HG02973 (cell line): ENCODE measurements around the gene CYP1A2.

Experiments
- ATAC-seq: cut with Tn5 transposase; IDR thresholded peaks from one replicate; pipeline ENCODE4 v1.9.1; 2021; ENCODE audit warnings: moderate library complexity; ENCODE audit not compliant: unreplicated experiment

CYP1A2 gene

DNA sequence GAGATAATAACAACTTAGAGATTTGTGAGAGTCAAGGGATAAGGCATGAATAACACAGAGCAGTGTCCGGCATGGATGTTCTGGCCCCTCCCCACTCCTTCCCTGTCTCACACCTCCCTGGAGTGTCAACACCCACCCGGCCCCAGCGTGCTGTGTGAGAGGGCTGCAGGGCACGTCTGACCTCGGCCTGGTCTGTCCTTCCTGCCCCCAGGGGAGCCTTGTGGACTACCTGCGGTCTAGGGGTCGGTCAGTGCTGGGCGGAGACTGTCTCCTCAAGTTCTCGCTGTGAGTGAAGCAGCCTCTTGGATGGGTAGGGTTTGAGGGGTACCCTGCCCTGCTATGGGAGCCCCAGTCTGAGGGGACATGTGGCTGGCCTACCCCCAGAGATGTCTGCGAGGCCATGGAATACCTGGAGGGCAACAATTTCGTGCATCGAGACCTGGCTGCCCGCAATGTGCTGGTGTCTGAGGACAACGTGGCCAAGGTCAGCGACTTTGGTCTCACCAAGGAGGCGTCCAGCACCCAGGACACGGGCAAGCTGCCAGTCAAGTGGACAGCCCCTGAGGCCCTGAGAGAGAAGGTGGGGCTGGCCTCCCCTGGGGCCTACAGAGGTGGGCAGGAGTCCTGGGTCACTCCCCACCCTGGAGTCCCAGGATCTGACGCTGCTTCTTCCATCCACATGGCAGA lies 52.8 kb downstream of the CYP1A2 start:
- ATAC-seq: no peak

DNA sequence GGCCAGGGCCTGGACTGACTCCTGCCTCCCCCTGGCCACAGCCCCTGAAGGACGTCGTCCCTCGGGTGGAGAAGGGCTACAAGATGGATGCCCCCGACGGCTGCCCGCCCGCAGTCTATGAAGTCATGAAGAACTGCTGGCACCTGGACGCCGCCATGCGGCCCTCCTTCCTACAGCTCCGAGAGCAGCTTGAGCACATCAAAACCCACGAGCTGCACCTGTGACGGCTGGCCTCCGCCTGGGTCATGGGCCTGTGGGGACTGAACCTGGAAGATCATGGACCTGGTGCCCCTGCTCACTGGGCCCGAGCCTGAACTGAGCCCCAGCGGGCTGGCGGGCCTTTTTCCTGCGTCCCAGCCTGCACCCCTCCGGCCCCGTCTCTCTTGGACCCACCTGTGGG lies 53.6 kb downstream of the CYP1A2 start:
- ATAC-seq: no peak

DNA sequence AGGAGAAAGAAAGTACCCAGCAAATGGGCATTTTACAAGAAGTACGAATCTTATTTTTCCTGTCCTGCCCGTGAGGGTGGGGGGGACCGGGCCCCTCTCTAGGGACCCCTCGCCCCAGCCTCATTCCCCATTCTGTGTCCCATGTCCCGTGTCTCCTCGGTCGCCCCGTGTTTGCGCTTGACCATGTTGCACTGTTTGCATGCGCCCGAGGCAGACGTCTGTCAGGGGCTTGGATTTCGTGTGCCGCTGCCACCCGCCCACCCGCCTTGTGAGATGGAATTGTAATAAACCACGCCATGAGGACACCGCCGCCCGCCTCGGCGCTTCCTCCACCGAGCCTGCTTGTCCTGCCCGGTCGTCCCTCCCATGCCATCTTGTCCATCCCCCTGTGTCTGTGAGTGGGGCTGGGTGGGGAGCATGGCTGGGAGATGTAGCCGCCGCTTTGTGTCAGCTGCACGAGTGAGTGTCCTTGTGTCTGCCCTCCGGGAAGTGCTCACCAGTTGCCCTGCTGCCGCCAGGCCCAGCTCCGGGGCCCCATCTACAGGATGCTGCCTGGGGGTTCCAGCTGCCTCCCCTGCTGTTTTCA lies 54.3 kb downstream of the CYP1A2 start:
- ATAC-seq: no peak

DNA sequence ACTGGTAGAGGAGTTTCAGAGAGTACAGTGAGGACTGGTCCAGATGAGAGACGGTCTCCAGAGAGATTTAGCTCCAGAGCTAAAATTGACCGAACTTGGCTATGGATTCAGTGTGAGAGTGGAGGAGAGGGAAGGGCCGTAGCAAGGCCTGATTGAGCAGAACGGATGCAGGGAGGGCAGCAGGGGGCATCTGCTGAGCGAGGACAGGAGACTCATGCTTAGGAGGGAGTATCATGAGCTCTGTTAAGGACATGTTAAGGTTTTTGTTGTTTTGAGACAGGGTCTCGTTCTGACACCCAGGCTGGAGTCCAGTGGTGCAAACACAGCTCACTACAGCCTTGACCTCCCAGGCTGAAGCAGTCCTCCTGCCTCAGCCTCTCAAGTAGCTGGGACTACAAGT lies 56.3 kb downstream of the CYP1A2 start:
- no peak for ATAC-seq
